GM18951 (cell line): ENCODE results near the gene ADCY1.
A peak's percentile ranks its signal among the peaks of the same experiment; 100 is the strongest.
"Not testable (repeated sequence)": the region's sequence is repeated elsewhere in the genome, so short reads cannot be mapped to it uniquely, and the experiment has no call there.

Experiments
- POLR2A ChIP-seq: IDR thresholded peaks from 4 replicates; pipeline ENCODE4 v1.6.1; 2011; ENCODE audit warnings: mild to moderate bottlenecking; ENCODE audit not compliant: insufficient read length, insufficient read depth; ENCODE audit errors: extremely low read depth
- in situ Hi-C: fragments of 300-500 bp; cut with MboI; formaldehyde crosslinking; loops from one replicate; pipeline ENCODE4 v1.12.0; 2022; ENCODE audit warnings: low sequenced_read_pairs, mixed read lengths, inconsistent platforms; ENCODE audit not compliant: unreplicated experiment

The ADCY1 gene

GRCh38 chr7:45756757-45757156, 182.6 kb downstream of the ADCY1 start:
- in situ Hi-C loops, result not testable (repeated sequence)

GRCh38 chr7:45759464-45759863, 185.3 kb downstream of the ADCY1 start:
- in situ Hi-C loops, result not testable (repeated sequence)

- in situ Hi-C loops, result not testable (repeated sequence)
Observed at GRCh38 chr7:45761545-45762205, 187.5 kb downstream of the ADCY1 start.

- in situ Hi-C loops, result not testable (repeated sequence)
Observed at GRCh38 chr7:45762225-45762994, 188.2 kb downstream of the ADCY1 start.

DNA sequence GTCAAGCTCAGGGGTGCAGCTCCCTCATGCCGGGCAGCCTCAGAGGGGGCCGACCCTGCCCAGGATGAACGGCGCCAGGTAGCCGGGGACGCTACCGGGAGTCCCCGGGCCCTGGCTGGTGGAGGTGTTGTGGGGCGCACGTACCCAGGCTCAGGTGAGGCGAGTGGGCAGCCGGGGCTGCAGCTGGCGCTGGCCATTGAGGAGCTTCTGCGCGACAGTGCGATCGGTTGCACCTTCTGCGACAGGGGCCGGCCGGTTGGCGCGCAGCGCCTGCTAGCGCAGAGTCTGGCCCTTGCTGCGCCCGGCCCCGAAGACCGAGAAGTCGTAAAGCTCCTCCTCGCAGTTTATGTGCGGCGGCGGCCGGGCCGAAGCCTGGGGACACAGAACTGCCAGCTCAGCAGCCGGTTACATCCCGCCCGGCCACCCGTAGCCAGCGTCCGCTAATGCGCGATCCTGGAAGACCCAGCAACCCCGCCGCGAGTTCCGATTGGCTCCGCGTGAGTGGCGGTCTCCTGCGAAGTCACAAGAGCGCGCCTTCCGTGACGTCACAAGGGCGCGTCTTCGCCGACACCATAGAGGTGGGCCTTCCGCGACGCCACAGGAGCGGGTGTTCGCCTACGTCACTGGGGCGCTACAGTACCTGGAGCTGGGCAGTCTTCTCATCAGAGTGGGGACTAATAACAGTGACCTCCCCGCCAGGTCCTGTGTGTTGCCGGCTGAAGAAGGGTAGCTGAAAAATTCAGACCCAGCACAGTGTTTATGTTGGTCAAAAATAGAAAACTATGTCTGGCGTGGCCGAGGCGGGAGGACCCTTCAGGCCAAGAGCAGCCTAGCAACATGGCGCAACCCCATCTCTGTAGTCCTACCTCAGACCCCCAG, 194.6 kb downstream of the ADCY1 start:
- in situ Hi-C loops, result not testable (repeated sequence)
- TF ChIP-seq POLR2A, result peak; percentile 63

DNA sequence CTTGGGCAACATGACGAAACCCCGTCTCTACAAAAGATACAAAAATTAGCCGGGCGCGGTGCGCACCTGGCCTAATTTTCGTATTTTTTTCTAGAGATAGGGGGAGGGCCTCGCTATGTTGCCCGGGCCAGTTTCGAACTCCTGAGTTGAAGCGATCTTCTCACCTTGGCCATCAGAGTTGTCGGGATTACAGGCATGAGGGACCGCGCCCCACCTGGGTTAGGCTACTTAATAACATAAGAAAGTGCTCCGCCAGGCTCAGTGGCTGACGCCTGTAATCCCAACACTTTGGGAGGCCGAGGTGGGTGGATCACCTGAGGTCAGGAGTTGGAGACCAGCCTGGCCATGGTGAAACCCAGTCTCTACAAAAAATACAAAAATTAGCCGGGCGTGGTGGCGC, 195.5 kb downstream of the ADCY1 start:
- in situ Hi-C loops, result not testable (repeated sequence)
